IPS-18a (cell line): ENCODE results near the gene IL12A.

ENCODE experiments used
- H3K27ac ChIP-seq: one replicate; pipeline ENCODE4 v1.5.1; 2013; ENCODE audit warnings: low read length
- H3K27me3 ChIP-seq: one replicate; pipeline ENCODE4 v1.6.1; 2013; ENCODE audit warnings: mild to moderate bottlenecking, low read length; ENCODE audit not compliant: control insufficient read depth, insufficient read depth
- H3K36me3 ChIP-seq: one replicate; pipeline ENCODE4 v1.6.1; 2013; ENCODE audit warnings: low read depth, low read length; ENCODE audit not compliant: control insufficient read depth
- H3K4me1 ChIP-seq: one replicate; pipeline ENCODE4 v1.6.1; 2013; ENCODE audit warnings: low read depth, low read length; ENCODE audit not compliant: control insufficient read depth
- H3K4me3 ChIP-seq: one replicate; pipeline ENCODE4 v1.5.1; 2013; ENCODE audit warnings: low read length
- H3K9ac ChIP-seq: one replicate; pipeline ENCODE4 v1.6.1; 2013; ENCODE audit warnings: mild to moderate bottlenecking, low read length, moderate library complexity
- H3K9me3 ChIP-seq: one replicate; pipeline ENCODE4 v1.6.1; 2013; ENCODE audit warnings: low read depth, low read length; ENCODE audit not compliant: control insufficient read depth

IL12A gene

DNA sequence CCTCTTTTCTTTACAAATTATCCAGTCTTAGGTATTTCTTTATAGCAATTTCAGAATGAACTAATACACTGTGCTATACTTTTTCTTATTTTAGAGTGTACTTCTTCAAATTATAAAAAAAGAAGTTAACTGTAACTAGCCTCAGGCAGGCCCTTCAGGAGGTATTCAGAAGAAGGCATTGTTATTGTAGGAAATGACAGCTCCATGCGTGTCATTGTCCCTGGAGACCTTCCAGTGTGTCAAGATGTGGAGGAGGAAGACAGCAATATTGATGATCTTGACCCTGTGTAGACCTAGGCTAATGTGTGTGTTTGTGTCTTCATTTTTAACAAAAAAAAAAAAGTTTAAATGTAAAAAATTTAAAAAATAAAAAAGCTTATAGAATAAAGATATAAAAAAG, 55.5 kb downstream of the IL12A start:
- H3K9me3 ChIP-seq = no peaks in the 10 kb centered on the region
- peaks cover 5% of the 10 kb centered on the region for H3K4me1 ChIP-seq
- H3K27me3 ChIP-seq = peaks cover 5% of the 10 kb centered on the region
- H3K27ac ChIP-seq = no peak overlapping the region
- H3K9ac ChIP-seq = no peak overlapping the region
- H3K36me3 ChIP-seq = no peaks in the 10 kb centered on the region
- no peak overlapping the region for H3K4me3 ChIP-seq
